HG03103 (cell line): ENCODE data around the gene ILKAP.
"Not testable (repeated sequence)": the region's sequence is repeated elsewhere in the genome, so short reads cannot be mapped to it uniquely, and the experiment has no call there.

Source experiments
- ATAC-seq: cut with Tn5 transposase; IDR thresholded peaks from one replicate; pipeline ENCODE4 v1.9.1; 2021; ENCODE audit warnings: low read depth; ENCODE audit not compliant: unreplicated experiment

The ILKAP gene

DNA sequence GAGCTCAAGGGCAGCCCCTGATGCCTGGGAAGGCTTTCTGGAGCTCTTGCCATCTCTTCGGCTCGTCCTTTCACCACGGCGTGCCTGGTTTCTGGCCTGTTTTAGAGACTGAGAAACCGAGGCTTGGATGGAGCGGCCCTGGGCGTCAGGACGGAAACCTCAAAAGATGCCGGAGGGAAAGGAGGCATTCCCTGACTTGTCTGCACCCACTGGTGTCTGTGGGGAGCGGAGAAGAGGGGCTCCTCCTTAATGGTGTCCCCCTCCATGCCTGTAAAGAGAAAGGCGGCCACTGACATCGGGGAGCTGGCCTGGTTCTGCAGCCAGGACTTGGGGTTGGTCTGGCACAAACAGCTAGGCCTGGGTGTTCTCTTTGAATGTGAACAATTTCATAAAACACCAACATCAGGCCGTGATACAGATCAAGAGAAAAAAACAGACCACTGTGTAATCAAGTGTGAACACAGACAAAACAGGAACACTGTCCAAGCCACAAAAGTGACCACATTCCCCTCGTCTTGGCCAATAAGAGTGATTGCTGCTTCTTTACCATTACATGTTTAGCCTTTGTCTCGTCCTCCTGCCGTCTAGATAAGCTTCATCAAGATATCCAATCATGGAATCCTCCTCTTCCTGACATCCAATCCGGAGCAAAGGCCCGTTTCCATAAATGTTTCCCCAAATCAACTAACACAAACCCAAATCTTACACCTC lies 633 bp upstream of the ILKAP start:
- ATAC-seq = peak; percentile 3

DNA sequence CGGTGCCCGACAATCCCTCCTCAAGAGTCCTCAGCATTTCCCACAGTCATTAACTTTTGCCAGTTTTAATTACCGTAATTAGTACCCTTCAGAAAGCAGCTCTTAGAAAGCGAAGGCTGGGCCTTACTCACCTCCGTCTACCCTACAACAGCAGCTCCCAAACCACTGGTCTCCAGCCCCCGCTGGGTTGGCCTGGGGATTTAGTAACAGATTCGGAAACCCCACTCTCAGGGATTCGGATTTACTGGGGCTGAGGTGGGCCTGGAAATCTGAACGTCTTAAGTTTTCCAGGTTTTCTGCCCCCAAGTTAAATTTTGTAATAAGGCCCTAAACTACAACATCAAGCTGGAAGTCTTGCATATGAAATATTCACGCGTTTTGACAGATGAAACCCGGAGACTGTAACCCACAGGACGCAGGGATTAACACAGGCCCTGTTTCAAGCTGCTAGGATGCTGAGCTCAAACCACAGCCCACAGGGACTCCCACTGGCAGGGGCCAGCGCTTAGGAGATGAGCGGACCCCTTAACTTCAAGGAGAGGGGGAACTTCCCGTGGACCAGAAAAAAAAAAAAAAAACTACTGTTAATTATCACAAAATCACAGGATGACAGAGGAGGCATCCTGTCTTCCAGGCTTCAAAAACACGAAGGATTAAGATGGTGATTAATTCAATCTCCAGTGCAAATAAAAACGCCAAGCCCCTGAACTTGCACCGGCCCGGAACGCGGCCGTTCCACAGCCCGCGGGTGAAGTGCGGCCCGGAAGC lies 985 bp downstream of the ILKAP start:
- ATAC-seq = no peak

DNA sequence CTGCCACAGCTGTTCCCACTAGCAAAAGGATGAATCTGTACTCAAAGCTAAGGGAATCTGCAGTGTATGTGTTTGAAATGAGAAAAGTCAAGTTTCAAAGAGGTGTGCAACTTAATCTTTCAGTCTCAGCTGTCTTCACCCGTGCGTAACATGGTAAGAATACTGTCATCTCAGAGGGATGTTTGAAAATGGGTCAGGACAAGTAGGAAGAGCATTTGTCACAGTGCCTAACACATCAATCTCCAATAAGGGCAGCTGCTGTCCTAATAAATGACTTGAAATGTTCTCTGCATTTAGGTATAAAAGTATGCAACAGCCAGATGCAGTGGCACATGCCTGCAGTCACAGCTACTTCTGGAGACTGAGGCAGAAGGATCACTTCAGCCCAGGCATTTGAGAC lies 13.1 kb downstream of the ILKAP start:
- ATAC-seq = no peak

DNA sequence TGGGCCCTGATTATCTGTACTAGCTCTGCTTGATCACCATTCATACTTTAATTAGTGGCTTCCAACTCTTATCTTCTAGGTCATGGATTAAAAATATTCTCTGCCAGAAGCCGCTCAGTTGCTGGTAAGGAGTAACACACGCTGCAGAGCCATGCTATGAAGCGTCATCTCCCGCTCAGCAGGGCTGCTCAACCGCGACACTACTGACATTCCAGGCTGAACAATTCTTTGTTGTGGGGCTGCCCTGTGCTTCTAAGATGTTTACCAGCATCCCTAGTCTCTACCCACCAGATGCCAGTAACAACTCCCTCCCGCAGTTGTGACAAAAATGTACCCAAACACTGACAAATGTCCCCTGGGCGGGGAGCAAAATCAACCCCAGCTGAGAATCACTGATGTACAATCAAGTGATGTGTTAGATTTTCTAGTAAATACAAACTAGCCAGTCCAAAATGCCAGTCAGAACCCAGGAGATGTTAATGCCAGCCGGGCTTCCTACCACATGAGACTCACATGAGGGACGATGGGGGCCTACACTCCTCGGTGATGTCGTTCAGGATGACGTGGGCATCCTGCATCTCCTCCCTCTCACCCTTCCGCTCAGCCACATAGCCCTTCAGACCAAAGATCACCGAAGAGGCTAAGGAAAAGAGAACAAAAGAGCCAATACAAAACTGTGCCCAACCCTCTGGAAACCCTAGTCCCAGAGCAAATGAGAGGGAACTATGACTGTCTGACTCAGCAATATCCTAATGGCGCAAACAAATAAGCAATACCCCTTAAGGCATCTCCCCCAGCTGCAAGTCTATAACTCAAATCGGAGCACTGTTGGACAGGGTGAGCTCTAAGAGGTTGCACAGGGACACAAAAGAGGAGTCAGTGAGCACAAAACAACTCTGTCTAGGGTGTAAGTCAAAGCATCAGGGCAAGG lies 15.6 kb downstream of the ILKAP start:
- no peak for ATAC-seq

DNA sequence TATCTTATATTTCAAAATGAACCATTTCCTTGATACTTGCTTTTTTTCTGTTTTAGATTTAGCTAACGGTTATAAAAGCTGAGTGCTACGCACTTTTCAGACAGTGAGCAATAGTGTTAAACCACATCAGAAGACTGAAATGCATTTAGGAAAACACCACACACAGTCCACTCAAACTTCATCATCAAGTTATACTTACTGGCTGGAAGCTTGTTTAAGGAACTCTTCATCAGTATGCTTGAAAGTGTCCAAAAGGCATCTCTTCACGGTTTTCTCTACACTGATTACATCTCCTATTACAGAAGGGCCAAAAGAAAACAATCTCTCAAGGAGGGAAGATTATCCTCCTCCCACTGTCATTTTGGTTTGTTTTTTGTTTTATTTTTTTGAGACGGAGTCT lies 19.7 kb downstream of the ILKAP start:
- ATAC-seq = no peak

DNA sequence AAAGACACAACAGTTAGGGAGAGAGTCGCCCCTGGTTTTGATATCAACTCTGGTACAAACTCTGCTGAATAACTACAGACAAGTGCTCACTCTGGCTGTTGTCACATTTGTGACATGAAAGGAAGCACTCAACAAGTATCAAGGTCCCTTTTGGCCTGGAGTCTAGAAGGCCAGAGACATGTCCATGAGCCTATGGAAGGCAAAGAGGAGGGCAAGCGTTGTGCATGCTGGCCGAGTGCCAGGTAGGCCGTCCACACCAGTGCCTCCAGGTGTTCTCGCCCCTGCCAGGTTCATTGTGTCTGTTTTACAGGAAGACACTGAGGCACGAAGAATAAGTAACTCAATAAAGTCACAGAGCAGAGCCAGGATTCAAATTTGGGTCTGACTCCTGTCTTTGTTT lies 21.1 kb downstream of the ILKAP start:
- no peak for ATAC-seq

DNA sequence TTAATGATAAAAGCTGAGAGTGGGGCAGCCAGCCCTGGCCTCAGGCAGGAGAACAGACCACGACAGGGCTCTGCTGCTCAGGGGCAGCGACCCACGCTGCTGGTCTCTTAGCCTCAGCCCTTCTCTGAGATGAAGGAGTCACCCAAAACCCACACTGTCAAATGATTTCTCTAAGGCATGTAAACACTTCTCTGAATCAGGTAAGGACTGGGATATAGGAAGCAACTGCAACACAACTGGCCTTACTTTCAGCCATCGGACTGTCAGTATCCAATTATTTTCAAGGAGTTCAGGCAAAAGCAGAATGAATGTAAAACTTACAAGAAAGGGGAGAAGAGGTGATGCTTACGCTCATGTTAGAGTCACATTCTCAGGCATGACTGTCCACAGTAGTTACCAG lies 22.9 kb downstream of the ILKAP start:
- no peak for ATAC-seq

DNA sequence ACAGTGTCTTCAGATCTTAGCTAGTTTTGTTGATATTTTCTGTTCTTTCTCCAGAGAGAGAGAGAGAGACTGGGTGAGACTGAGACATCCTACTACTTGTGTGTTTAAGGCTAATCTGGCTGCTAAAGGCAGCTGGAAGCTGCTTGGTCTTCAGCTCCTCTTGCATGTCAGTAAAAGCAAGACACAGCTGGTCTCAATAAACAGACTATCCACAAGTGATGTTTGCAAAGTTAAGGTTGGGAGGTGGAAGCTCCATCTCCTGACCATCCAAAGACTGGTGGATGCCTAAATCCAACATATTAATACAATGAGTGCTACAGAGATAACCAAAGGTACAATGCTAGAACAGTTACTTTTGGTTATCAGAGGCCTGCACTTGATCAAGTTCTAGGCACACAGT lies 26.9 kb downstream of the ILKAP start:
- no peak for ATAC-seq

DNA sequence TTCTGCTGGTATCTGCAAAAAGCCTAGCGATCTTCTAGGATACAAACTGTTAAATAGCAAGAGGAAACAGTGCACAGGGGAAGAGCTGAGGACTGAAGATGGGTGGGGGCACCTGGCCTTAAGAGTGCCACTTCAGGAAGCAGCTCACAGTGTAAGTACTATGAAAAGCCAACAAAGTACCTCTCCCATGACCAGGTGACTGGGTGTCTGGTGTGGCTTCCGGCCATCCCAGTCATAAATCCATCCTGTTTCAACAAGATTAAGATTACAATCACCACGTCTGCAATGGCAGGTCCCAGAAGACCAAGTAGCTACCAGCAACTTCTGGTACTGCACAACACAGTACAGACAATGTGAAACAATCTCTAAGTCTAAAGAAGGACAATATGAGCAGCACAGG lies 28.8 kb downstream of the ILKAP start:
- ATAC-seq = no peak

DNA sequence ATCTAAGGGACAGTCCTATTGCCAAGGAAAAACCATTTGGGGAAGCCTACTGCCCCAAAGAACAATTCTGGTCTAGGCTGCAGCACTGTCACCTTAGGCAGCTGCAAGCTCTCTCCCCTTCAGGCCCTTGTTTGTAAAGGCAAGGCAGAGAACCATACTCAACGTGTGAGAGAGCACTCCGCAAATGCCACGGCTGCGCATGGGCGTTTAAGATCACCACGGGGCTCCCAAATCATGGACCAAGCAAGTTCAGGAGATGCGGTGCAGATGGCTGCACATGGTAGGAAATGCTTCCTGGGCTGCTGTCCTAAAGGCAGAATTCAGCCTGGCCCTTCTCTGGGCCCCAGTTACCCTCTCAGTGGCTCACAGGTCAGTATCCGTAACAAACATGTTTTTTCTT lies 29.2 kb downstream of the ILKAP start:
- ATAC-seq = no peak

DNA sequence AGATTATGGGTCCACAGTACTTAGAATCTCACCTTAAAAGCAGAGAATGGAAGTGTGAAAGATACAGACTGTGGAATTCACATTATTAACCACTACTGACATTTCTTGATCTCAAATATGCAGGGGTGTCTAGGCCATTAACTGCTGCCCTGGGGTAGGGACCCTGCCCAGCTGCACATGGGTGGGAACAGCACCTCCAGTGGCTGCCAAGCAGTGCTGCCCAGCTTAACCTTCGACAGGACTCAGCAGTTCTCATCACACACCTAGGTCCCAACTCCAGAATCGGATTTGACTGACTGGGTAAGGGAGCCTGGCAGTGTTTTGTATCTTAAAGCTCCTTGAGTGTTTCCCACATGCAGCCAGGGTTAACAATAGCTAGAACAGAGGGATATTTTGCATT lies 29.8 kb downstream of the ILKAP start:
- no peak for ATAC-seq

DNA sequence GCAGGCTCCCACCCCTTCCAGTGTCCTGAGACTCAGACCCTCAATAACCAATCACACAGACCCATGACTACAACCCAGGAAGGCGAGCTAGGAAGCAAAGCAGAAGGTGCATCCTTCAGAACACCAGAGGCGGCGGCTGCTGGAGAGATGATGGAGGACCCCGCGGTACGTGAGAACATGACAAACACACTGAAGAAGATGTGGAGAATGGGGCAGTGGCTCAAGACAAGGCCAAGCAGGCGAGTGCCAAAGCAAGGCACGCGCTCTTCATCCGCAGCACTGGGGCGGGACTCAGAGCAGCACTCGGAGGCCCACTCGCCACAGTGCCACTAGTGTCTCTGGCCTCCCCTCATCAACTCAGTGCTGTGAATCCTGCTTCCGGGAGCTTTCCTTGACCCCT lies 31.1 kb downstream of the ILKAP start:
- ATAC-seq = no peak

DNA sequence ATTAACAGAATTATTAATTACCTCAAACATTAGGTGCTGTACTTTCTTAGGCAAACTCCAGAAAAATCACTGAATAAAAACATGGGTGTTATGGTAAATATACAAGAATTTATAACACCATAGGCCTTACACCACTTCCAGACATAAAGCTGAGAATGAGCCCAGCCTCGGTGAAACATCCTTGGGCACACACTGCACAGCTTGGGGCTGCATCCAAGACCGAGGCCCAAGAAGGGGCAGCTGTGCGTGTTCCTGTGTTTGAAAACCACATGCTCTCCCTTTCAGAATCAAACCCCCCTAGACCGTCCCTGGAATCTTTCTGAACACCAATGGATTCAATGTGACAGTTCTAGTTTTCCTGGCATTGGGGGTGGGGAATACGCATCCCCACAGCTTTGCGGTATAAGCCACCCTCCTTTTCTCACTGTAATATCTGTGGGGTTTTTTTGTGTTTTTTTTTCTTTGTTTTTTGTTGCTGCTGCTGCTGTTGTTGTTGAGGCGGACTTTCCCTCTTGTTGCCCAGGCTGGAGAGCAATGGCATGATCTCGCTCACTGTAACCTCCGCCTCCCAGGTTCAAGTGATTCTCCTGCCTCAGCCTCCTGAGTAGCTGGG lies 31.8 kb downstream of the ILKAP start:
- no peak for ATAC-seq

DNA sequence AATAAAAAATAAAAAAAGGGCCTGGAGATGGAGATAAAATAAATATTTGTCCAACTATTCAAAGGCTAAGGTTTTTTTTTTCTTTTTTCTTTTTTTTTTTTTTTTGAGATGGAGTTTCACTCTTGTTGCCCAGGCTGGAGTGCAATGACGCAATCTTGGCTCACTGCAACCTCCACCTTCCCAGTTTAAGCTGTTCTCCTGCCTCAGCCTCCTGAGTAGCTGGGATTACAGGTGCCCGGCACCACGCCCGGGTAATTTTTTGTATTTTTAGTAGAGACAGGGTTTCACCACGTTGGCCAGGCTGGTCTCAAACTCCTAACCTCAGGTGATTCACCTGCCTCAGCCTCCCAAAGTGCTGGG lies 32.4 kb downstream of the ILKAP start:
- ATAC-seq = not testable (repeated sequence)

DNA sequence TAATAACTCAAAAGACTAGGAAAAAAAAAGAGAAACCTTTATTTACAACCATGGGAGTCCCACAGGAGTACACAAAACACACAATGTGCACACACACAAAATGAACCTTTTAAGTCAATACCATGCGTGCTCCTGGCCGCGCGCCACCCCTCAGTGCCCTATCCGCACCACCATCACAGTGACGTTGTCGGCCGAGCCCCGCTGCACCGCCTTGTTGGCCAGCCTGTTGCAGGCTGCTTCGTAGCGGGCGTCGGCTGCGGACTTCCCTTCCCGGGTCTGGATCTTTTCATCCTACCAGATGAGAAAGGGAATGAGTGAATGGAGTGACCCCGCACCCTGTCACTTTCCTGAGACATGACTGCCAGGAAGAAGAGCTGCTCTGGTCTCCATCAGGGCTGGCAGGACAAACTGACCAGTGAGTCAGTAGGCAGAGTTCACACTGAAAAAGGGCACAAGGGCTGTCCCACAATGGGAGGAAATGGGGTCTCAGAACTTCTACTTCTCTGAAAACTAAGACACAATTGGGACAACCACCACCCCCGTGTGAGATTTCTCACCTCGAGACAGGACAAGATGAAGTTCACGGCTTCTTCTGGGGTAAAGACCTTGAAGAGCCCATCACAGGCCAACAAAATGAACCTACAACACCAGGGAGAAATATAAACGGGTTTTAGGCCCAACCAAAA lies 33.0 kb downstream of the ILKAP start:
- no peak for ATAC-seq

DNA sequence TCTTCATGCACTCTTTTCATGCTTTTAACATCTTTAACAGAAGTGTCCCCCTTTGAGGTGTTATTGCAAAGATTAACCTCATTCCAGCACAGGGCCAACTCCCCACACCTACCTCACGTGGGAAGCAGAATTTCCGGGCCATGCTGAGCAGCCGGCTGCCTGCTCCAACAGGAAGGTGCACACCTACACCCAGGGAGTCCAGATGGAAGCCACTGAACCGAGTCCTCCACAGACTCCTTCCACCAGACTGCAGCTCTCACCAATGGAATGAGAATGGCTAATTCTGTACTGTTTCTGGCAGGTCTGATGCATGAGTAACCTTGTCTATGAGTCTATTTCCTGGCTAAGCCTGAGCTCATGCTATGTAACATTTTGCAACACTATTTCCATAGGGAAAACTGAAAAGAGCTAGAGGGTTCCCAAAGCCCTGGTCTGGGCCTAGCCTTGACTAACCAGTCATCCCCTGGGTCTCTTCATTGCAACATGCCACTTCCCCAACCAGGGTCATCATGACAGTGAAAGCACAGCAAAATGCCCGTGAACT lies 33.7 kb downstream of the ILKAP start:
- no peak for ATAC-seq

DNA sequence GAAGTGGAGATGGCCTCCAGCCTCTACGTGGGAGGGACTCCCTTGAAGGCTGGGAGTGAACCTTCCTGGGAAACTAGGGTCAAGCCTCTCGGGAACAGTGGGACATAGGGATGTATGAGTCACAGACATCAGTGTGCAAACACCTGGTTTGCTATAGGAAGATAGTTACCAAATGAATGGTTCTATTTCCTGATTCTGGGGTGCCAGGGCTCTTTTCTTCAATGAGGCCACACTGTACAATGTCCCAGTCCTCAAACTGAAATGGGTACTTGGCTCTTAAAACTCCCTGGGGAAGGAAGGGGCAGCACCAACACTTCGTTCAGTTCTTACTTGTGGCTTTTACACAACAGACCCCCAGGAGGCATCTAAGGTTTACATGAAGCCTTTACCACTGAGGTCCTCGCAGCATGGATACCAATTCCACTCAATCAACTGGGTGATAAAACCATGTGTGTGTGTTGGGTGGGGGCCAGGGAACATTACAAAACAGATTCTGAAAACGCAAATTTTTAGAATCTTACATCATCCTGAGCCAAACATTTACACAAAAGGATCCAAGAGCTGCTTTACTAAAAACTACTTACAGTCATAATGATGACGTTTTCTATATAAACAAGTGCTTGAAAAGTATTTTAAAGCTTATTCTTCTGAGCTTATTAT lies 34.3 kb downstream of the ILKAP start:
- no peak for ATAC-seq

DNA sequence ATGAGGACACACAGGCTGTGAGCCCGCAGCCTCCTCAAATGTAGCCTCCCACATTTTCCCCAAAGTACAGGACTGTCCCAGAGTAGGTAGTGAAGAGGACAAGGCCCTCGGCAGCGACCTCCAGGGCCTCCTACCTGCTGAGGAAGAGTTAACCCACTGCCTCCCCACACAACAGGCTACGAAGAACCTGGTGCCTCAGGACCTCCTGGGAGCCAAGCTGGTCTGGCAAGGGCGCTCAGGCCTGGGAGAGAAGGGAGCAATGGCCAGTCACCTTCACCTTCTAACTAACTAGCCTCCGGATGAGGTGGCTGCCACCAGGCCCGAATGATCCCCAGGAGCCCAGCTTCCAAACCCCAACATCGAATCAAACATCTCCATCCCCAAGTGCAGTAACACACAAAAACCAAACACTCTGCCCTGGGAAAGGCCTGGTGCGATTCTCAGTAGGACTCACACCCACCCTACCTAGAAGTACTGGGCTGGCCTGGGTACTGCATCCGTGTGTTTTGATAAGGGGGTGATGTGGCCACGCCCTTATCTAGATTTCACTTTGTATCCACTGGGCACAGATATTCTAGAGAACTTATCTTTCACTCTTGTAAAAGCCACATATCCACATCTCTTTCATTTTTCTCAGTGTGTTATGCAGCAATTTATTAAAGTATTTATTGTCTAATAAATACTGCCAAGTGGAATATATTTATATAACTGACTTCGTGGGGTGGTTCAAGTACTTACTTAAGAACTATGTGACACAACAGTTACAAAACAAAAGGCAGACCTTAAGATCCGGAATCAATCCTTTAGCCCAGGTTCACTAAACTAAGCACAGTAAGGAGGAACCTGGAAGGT lies 35.1 kb downstream of the ILKAP start:
- ATAC-seq = no peak

DNA sequence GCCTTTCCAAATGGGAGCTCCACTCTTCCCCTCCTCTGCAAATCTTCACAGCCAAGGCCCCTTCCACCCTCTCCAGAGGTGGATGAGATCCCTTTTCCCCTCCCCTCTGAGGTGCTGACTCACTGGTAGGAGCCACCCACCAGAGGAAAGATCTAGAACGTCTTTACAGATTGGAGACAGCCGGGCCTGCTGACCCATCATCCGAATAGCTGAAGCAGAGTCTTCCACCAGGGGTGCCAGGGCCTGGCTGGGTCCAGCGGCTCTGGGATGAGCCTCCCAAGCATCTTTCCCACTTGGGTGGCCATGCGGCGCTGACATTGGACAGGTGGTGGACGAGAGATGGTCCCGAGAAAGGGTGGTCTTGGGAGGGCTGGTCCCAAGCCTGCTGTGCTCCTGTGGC lies 35.7 kb downstream of the ILKAP start:
- no peak for ATAC-seq
